Muscle of leg (tissue), 11 donors: ENCODE data around the gene ERO1A. TPM values are rescaled to one million over a fixed set of nuclear protein-coding genes. Genes with fewer than 3 reads are reported as not detected.
"Not testable (repeated sequence)": the region's sequence is repeated elsewhere in the genome, so short reads cannot be mapped to it uniquely, and the experiment has no call there.

ENCODE experiments used
- DNase-seq: peaks from one replicate; pipeline ENCODE4 v3.0.0; 2013
- H3K27ac ChIP-seq: one replicate; pipeline ENCODE4 v1.5.1; 2013; ENCODE audit warnings: mild to moderate bottlenecking, low read length, control low read depth
- H3K27me3 ChIP-seq: one replicate; pipeline ENCODE4 v1.6.1; 2013; ENCODE audit warnings: low read length; ENCODE audit not compliant: control insufficient read depth, insufficient read depth
- H3K36me3 ChIP-seq: one replicate; pipeline ENCODE4 v1.6.1; 2013; ENCODE audit warnings: low read length; ENCODE audit not compliant: control insufficient read depth, insufficient read depth
- H3K4me1 ChIP-seq: one replicate; pipeline ENCODE4 v1.6.1; 2013; ENCODE audit warnings: low read length; ENCODE audit not compliant: control insufficient read depth, insufficient read depth
- H3K4me3 ChIP-seq: one replicate; pipeline ENCODE4 v1.5.1; 2013; ENCODE audit warnings: low read length, control low read depth
- H3K9me3 ChIP-seq: replicated peaks from 2 replicates; pipeline ENCODE4 v1.6.1; 2013; ENCODE audit warnings: low read depth, low read length; ENCODE audit not compliant: control insufficient read depth
- WGBS: methylation state at CpG from one replicate; pipeline ENCODE4 v1.1.5; 2013; ENCODE audit warnings: missing lambda C conversion rate; ENCODE audit not compliant: insufficient coverage; 5-methylcytosine and 5-hydroxymethylcytosine counted together
- polyA plus RNA-seq, 8 donors: library from polyadenylated mRNA; unstranded; fragments of 120-200 nt; gene quantifications; one replicate each; pipeline versions ENCODE4 v1.2.1 to v1.2.3, GENCODE V29; 2013; ENCODE audit warnings: inconsistent platforms in 1 of 8, low replicate concordance in 1 of 8; ENCODE audit not compliant: insufficient read length in 8 of 8, insufficient read depth in 1 of 8
- total RNA-seq: library from RNA; stranded (reverse); fragments of 120-200 nt; gene quantifications from one replicate; pipeline ENCODE4 v1.2.4, GENCODE V29; 2013

Gene ERO1A
- total and polyA plus RNA-seq, 9 donors, result 9.7 to 20.3 (median 15.7) TPM

DNA sequence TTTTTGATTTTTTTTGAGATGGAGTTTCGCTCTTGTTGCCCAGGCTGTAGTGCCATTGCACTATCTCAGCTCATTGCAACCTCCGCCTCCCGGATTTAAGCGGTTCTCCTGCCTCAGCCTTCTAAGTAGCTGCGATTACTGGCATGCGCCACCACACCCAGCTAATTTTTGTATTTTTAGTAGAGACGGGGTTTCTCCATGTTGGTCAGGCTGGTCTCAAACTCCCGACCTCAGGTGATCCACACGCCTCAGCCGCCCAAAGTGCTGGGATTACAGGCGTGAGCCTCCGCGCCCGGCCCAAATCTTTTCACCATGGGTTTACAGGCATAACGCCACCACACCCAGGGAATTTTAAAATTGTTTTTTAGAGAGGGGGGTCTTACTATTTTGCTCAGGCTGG lies 33.7 kb upstream of the ERO1A start:
- not testable (repeated sequence) for H3K4me3 ChIP-seq, H3K27ac ChIP-seq, H3K9me3 ChIP-seq, H3K27me3 ChIP-seq, H3K4me1 ChIP-seq, DNase-seq
- H3K36me3 ChIP-seq, result peaks cover 27% of the 10 kb centered on the region
- WGBS, result 82% methylated on average over 12 of the region's 15 CpGs

DNA sequence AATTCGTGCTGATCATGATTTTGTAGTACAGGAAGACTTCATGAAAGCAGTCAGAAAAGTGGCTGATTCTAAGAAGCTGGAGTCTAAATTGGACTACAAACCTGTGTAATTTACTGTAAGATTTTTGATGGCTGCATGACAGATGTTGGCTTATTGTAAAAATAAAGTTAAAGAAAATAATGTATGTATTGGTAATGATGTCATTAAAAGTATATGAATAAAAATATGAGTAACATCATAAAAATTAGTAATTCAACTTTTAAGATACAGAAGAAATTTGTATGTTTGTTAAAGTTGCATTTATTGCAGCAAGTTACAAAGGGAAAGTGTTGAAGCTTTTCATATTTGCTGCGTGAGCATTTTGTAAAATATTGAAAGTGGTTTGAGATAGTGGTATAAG lies 32.2 kb upstream of the ERO1A start:
- WGBS, result no CpG with 5 or more reads among the region's 2 CpGs
- H3K36me3 ChIP-seq, result peaks cover 21% of the 10 kb centered on the region

DNA sequence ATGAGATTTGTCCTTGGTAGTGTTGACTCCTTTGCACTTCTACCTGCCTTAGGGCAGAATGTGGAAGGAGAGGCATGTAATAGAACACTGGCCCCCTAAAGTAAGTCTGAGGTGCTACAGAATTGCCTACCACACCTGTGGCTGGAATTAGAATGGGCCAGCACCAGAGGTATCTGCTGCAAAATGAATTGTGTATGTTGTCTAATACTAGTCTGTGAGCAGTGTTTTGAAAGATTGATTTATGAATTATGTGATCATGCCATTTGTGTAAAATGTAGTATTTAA lies 28.9 kb upstream of the ERO1A start:
- no peak for DNase-seq
- Histone ChIP-seq H3K36me3 (peaks cover 34% of the 10 kb centered on the region), H3K9me3 (no peaks in the 10 kb centered on the region), H3K27ac (no peak overlapping the region), H3K4me3 (no peak overlapping the region), H3K27me3 (no peaks in the 10 kb centered on the region), H3K4me1 (no peaks in the 10 kb centered on the region)

More for the DNA sequence above, 32.2 kb upstream of the ERO1A start:
- not testable (repeated sequence) for H3K27ac ChIP-seq, H3K27me3 ChIP-seq, H3K4me3 ChIP-seq, H3K4me1 ChIP-seq, DNase-seq, H3K9me3 ChIP-seq

DNA sequence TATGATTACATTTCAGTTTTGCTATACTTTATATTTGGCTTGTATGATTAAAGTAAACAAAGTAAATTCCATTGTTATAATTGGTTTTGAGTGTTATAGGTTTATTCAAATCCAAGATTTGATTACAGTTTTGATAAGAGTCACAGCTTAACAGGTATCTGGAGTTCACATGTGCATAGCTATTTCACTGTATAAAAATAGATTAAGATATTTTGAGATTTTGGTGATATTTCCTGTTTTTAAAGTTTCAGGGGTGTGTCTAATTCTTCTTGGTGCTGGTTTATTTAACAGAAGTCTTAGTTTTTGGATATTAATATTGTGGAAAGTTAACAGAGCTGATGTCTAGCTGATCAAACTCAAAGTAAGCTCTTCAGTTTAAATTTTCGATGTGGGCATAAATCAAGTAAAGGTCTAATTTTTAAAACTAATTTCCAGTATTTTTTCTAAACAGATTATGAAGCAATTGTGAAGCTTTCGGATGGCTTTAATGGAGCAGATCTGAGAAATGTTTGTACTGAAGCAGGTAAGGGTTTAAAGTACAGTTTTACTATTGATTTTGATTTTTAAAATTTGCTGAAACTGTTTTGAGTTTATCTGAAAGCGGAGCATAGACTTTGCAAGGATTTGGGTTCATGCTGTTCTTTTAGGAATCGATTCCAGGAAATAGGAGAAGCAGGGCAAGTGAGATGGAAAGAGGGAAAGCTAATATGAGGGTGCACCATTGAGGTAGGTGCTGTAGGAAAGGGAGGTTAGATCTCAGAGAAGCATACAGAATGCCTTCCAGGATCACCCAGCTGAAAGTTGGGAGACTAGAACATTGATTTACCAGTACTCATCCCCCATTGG lies 28.4 kb upstream of the ERO1A start:
- H3K4me1 ChIP-seq, result no peaks in the 10 kb centered on the region
- H3K9me3 ChIP-seq, result no peaks in the 10 kb centered on the region
- H3K4me3 ChIP-seq, result no peak overlapping the region
- peaks cover 34% of the 10 kb centered on the region for H3K36me3 ChIP-seq
- 100% methylated on average over 3 of the region's 4 CpGs for WGBS
- no peak for DNase-seq
- H3K27ac ChIP-seq, result no peak overlapping the region
- no peaks in the 10 kb centered on the region for H3K27me3 ChIP-seq

DNA sequence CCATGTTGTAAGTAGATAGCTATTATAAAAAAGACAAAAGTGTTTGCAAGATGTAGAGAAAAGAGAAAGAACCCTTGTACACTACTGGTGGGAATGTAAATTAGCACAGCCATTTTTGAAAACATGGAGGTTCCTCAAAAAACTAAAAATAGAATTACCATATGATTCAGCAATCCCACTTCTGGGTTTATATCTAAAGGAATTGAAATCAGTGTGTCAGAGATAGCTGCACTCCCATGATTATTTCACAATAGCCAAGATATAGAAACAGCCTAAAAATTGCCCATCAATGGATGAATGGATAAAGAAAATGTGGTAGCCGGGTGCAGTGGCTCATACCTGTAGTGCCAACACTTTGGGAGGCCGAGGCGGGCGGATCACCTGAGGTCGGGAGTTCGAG lies 20.8 kb upstream of the ERO1A start:
- Histone ChIP-seq H3K4me3 (no peak overlapping the region), H3K9me3 (no peaks in the 10 kb centered on the region), H3K4me1 (no peaks in the 10 kb centered on the region), H3K27me3 (no peaks in the 10 kb centered on the region), H3K36me3 (peaks cover 33% of the 10 kb centered on the region), H3K27ac (no peak overlapping the region)
- no peak for DNase-seq
- WGBS, result 91% methylated on average over 3 of the region's 6 CpGs

DNA sequence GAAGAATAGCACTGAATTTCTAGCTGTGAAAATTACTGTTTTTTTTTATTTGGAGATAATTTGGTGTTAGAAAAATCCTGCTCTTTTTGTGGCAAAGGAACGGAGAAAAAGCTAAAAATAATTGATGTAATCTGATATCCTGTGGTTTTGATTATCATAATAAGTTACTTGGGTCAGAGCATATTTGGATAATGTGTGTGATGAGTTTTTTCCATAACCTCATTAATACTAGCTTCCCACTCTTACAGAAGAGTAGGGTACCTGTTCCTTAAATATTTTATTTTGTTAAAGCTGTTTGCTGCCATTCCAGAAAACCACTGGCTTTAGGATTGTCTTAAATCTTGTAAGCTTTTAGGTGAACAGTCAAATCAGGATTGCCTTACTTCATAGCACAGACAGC lies 16.3 kb upstream of the ERO1A start:
- no peak overlapping the region for H3K27ac ChIP-seq

DNA sequence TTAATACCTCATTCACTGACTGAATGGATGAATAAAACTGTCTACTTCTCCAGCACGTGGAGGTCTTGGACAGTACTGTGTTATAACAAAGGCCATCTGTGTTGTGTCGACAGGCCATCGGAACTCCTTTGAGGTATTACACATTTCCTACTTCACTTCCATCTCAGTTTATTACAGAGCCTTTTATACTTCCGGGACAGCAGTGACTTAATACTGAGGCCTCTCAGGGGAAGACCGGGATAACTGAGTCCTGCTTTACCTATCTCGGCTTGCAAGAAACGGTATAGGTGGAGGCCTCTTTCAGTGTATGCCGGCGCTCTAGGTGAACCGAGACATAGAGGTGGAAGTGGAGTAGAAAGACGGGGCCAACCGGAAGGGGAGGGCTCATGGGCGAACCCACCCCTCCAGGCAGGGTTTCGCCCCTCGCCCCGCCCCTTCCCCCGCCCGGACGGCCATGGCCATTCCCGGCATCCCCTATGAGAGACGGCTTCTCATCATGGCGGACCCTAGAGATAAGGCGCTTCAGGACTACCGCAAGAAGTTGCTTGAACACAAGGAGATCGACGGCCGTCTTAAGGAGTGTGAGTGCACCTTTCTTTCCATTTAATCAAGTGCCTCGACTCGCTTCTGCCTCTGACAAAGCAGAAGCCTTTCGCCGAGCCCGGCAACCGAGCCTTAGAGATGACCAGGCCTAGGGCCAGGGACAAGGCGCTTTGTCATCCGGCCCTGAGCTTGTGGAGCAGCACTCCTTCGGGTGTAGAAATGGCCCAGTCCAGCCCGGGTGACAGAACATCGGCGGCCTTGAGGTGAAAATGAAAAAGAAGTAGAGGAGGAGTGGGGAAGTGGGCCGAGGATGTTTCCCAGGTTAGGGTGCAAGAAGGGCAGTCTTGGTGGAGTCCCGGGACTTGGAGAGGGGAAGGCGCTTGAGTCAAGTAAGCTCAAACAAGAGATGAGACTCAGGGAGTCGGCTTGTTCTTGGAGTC lies 11.7 kb upstream of the ERO1A start, which contains the start of gene PSMC6:
Gene PSMC6 (plus strand): TSS at position 477 of the 983 bp plus-strand sequence. CDS start 20 bp downstream, at position 497.
- no peaks in the 10 kb centered on the region for H3K27me3 ChIP-seq
- WGBS, result under 1% methylated on average over 28 of the region's 43 CpGs
- peak within 1 kb of the TSS; percentile 92 for H3K27ac ChIP-seq
- H3K4me3 ChIP-seq, result peak within 1 kb of the TSS; percentile 95
- H3K4me1 ChIP-seq, result peaks cover 2% of the 10 kb centered on the region
- H3K9me3 ChIP-seq, result no peaks in the 10 kb centered on the region
- H3K36me3 ChIP-seq, result peaks cover 8% of the 10 kb centered on the region
- DNase-seq, result peak; percentile 97

More for the DNA sequence above, 16.3 kb upstream of the ERO1A start:
- Histone ChIP-seq H3K4me1 (no peaks in the 10 kb centered on the region), H3K9me3 (no peaks in the 10 kb centered on the region), H3K36me3 (peaks cover 31% of the 10 kb centered on the region), H3K27me3 (no peaks in the 10 kb centered on the region), H3K4me3 (no peak overlapping the region)
- no peak for DNase-seq
- no CpG with 5 or more reads among the region's 1 CpG for WGBS

DNA sequence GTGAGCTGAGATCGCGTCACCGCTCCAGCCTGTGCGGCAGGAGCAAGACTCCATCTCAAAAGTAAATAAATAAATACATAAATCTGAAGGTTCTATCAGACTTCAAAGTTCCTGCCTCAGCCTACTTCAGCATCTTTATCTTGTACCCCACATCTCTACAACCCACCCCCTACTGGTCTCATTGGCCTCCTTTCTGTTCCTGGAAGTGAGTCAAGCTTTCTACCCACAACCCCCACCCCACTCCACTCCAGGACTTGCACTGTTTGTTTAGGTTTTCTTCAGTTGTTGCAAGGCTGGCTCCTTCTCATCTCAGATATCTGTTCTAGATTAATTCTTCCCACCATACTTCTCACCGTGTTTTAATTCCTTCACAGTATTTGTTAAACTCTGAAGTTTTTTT lies 10.9 kb upstream of the ERO1A start:
- WGBS, result no CpG with 5 or more reads among the region's 5 CpGs
- no peak for DNase-seq
- Histone ChIP-seq H3K27me3 (no peaks in the 10 kb centered on the region), H3K27ac (peak overlapping the region; percentile 92), H3K9me3 (no peaks in the 10 kb centered on the region), H3K4me1 (peaks cover 2% of the 10 kb centered on the region), H3K36me3 (peaks cover 8% of the 10 kb centered on the region), H3K4me3 (peak overlapping the region; percentile 95)

DNA sequence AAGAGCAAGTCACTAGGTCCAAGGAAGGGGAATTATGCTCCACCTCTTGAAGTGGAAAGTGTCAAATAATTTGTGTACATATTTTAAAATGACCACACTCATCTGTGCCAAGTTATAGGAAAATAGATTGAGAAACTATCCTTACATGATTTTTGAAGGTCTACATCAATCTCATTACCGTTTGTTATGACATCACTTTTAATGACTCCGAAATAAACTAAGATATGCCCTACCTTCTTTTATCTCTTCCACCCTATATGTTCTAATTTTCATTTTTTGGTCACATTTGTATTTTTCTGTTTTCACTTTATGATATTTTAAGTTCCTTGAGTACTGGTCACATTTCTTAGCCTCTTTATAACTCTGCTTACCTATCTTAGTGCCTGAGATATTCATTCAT lies 8.3 kb upstream of the ERO1A start:
- Histone ChIP-seq H3K9me3 (no peaks in the 10 kb centered on the region), H3K27ac (no peak overlapping the region), H3K4me3 (no peak overlapping the region), H3K36me3 (peaks cover under 1% of the 10 kb centered on the region), H3K4me1 (peaks cover 2% of the 10 kb centered on the region), H3K27me3 (no peaks in the 10 kb centered on the region)
- no peak for DNase-seq
- no CpG with 5 or more reads among the region's 2 CpGs for WGBS

DNA sequence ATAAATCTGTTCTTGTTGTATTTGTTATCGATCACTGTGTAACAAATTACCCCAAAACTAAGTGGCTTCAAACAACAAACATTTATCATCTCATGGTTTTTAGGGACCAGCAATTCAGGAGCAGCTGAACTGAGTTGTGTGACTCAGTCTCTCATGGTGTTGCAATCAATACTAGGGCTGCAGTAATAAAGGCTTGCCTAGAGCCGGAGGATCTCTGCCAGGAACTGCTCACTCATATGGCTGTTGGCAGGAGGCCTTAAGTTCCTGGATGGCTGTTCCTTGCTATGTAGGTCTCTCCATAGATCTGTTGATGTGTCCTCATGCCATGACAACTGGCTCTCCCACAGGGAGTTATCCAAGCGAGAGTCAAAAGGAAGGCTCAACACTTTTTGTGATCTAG lies 7.9 kb upstream of the ERO1A start:
- Histone ChIP-seq H3K27ac (no peak overlapping the region), H3K27me3 (no peaks in the 10 kb centered on the region), H3K9me3 (no peaks in the 10 kb centered on the region), H3K4me1 (peaks cover 2% of the 10 kb centered on the region), H3K4me3 (no peak overlapping the region), H3K36me3 (no peaks in the 10 kb centered on the region)
- DNase-seq, result peak; percentile 14
- 33% methylated on average over 1 of the region's 3 CpGs for WGBS
